Fibroblast of pulmonary artery (primary cell): Measurements from ENCODE around the gene TRIM62.
A peak's percentile ranks its signal among the peaks of the same experiment; 100 is the strongest.

Experiments used
- DNase-seq: peaks from one replicate; pipeline ENCODE4 v3.0.0-alpha.2; 2010; ENCODE audit warnings: low read depth
- H3K4me3 ChIP-seq: replicated peaks from 2 replicates; pipeline ENCODE4 v1.5.1; 2011; ENCODE audit warnings: low read depth, mild to moderate bottlenecking, control low read depth, low read length, moderate library complexity
- CTCF ChIP-seq: IDR thresholded peaks from 2 replicates; pipeline ENCODE4 v1.5.1; 2011; ENCODE audit warnings: mild to moderate bottlenecking, control low read depth, low read length, inconsistent platforms; ENCODE audit errors: missing control alignments

The TRIM62 gene

GRCh38 chr1:33151116-33151515, 30.7 kb downstream of the TRIM62 start:
- no peak for DNase-seq
- H3K4me3 ChIP-seq: no peak overlapping the region
- no peak for TF ChIP-seq CTCF

- TF ChIP-seq CTCF: no peak
- no peak overlapping the region for H3K4me3 ChIP-seq
- no peak for DNase-seq
Measured at GRCh38 chr1:33150522-33150921, 31.3 kb downstream of the TRIM62 start.

- no peak overlapping the region for H3K4me3 ChIP-seq
- DNase-seq: no peak
- TF ChIP-seq CTCF: no peak
Measured at GRCh38 chr1:33149453-33150190, 32.2 kb downstream of the TRIM62 start.

- no peak overlapping the region for H3K4me3 ChIP-seq
- DNase-seq: no peak
- no peak for TF ChIP-seq CTCF
Measured at GRCh38 chr1:33148615-33149014, 33.2 kb downstream of the TRIM62 start.

GRCh38 chr1:33147997-33148314, 33.9 kb downstream of the TRIM62 start:
- peak; percentile 56 for TF ChIP-seq CTCF
- no peak overlapping the region for H3K4me3 ChIP-seq
- DNase-seq: peak; percentile 49

- DNase-seq: no peak
- no peak for TF ChIP-seq CTCF
- H3K4me3 ChIP-seq: no peak overlapping the region
Measured at GRCh38 chr1:33147275-33147996, 34.4 kb downstream of the TRIM62 start.
